Uterus (tissue), 2 donors: ENCODE measurements around the gene FKBP4.

Experiments
- CTCF ChIP-seq, 4 experiments: fragments of 200-600 bp in 2 of 4; fragments of 450-650 bp in 2 of 4; sonication (generic) in 2 of 4; IDR thresholded peaks; one replicate each; pipeline ENCODE4 v1.5.1; 2016 to 2019; ENCODE audit warnings: antibody characterized with exemption in 4 of 4, mild to moderate bottlenecking in 2 of 4, moderate library complexity in 1 of 4
- POLR2A ChIP-seq, 2 donors: fragments of 450-650 bp; IDR thresholded peaks; one replicate each; pipeline ENCODE4 v1.6.1; 2016; ENCODE audit warnings: antibody characterized with exemption in 2 of 2, mild to moderate bottlenecking in 1 of 2, moderate library complexity in 1 of 2

- TF ChIP-seq CTCF (IDR thresholded peaks at IDR 0.05) (peak in 2 of 4 experiments; percentile 5 to 7), POLR2A (IDR thresholded peaks at IDR 0.05) (peak in 1 of 2 donors; percentile 61)
Measured at GRCh38 chr12:2795291-2796186, 769 bp downstream of the FKBP4 start.
